DOHH2 (cell line): ENCODE data around the gene SRGAP3.

Experiments
- H3F3A ChIP-seq: fragments of 200-600 bp; sonication (generic), shearing (Covaris generic); 2 replicates; pipeline ENCODE4 v1.6.0; 2016; ENCODE audit warnings: antibody characterized with exemption, mild to moderate bottlenecking; ENCODE audit not compliant: control insufficient read depth, insufficient read depth
- H3K27ac ChIP-seq: fragments of 200-600 bp; sonication (generic); 2 replicates; pipeline ENCODE4 v1.5.1; 2014; ENCODE audit warnings: low read depth, mild to moderate bottlenecking, low read length, moderate library complexity
- H3K27me3 ChIP-seq: fragments of 200-600 bp; sonication (generic); 2 replicates; pipeline ENCODE4 v1.6.1; 2014; ENCODE audit warnings: mild to moderate bottlenecking, low read length, mixed read lengths; ENCODE audit not compliant: control insufficient read depth
- H3K36me3 ChIP-seq: fragments of 200-600 bp; sonication (generic); 2 replicates; pipeline ENCODE4 v1.6.1; 2014; ENCODE audit warnings: mild to moderate bottlenecking, low read length, moderate library complexity, mixed read lengths; ENCODE audit not compliant: control insufficient read depth
- H3K4me1 ChIP-seq: fragments of 200-600 bp; sonication (generic); 2 replicates; pipeline ENCODE4 v1.6.1; 2014; ENCODE audit warnings: mild to moderate bottlenecking, low read length, mixed read lengths; ENCODE audit not compliant: control insufficient read depth
- H3K4me2 ChIP-seq: fragments of 200-600 bp; sonication (generic); 2 replicates; pipeline ENCODE4 v1.6.0; 2014; ENCODE audit warnings: mild to moderate bottlenecking, low read length, moderate library complexity
- H3K4me3 ChIP-seq: fragments of 200-600 bp; sonication (generic); 2 replicates; pipeline ENCODE4 v1.5.1; 2014; ENCODE audit warnings: mild to moderate bottlenecking, low read length, mixed read lengths
- H3K79me2 ChIP-seq: fragments of 200-600 bp; sonication (generic); 2 replicates; pipeline ENCODE4 v1.6.1; 2014; ENCODE audit warnings: mild to moderate bottlenecking, low read length, mixed read lengths; ENCODE audit not compliant: control insufficient read depth
- H3K9me2 ChIP-seq: fragments of 200-600 bp; sonication (generic); replicated peaks from 2 replicates; pipeline ENCODE4 v1.6.1; 2014; ENCODE audit warnings: mild to moderate bottlenecking, low read length, mixed read lengths; ENCODE audit not compliant: control insufficient read depth
- H3K9me3 ChIP-seq: fragments of 200-600 bp; sonication (generic); 2 replicates; pipeline ENCODE4 v1.6.1; 2014; ENCODE audit warnings: antibody characterized with exemption, low read length, mixed read lengths; ENCODE audit not compliant: control insufficient read depth, insufficient read depth
- H4K20me1 ChIP-seq: fragments of 200-600 bp; sonication (generic); 2 replicates; pipeline ENCODE4 v1.6.0; 2014; ENCODE audit warnings: low read depth, mild to moderate bottlenecking, antibody characterized with exemption, low read length, moderate library complexity; ENCODE audit not compliant: control insufficient read depth, insufficient read depth
- CTCF ChIP-seq: fragments of 200-600 bp; sonication (generic); IDR thresholded peaks from one replicate; pipeline ENCODE4 v1.5.1; 2014; ENCODE audit warnings: antibody characterized with exemption, mild to moderate bottlenecking, low read depth, low read length; ENCODE audit not compliant: poor library complexity, severe bottlenecking
- EZH2phosphoT487 ChIP-seq: fragments of 200-600 bp; sonication (generic); IDR thresholded peaks from 2 replicates; pipeline ENCODE4 v1.6.1; 2017; ENCODE audit warnings: borderline replicate concordance, mild to moderate bottlenecking, antibody characterized with exemption, low read length, moderate library complexity, mixed read lengths

Gene SRGAP3

DNA sequence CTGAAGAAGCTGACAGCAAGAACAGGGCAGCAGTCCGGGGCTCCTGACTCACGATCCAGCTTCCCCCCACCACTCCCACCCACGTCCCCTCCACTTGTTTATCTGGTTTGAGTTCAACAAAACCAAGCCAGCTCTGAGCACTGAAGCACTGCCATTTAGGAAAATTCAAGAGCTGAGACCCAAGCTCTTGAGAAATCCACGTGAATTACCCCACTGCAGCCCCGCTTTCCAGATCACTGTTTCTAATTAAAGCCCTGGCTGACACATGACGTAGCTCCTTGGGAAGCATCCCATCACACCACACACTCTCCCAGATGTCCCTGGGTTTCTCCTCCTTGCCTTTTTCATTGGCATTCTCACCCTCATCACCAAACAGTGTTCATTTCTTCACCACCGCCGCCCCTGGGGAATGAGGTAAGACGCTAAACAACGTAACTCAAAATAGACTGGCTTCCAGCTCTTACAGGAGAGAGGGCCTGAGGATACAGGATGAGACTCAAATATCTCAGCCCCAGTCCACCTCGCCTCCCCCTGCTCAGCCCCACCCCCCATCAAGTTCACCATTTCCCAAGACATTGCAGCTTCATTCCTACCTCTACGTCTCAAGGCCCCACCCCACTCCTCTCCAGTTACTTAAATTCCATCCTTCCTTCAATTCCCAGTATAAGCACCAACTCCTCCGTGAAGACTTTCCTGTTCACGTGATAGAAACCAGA is 95.4 kb downstream of the SRGAP3 start:
- no peak overlapping the region for H3K4me2 ChIP-seq
- no peaks in the 10 kb centered on the region for H3K36me3 ChIP-seq
- H4K20me1 ChIP-seq = no peaks in the 10 kb centered on the region
- H3K79me2 ChIP-seq = no peaks in the 10 kb centered on the region
- H3K4me3 ChIP-seq = no peak overlapping the region
- H3F3A ChIP-seq = no peaks in the 10 kb centered on the region
- H3K27ac ChIP-seq = no peak overlapping the region
- no peak for TF ChIP-seq EZH2phosphoT487
- no peak for TF ChIP-seq CTCF
- no peaks in the 10 kb centered on the region for H3K27me3 ChIP-seq
- no peaks in the 10 kb centered on the region for H3K9me2 ChIP-seq
- H3K4me1 ChIP-seq = no peaks in the 10 kb centered on the region
- peaks cover 8% of the 10 kb centered on the region for H3K9me3 ChIP-seq

DNA sequence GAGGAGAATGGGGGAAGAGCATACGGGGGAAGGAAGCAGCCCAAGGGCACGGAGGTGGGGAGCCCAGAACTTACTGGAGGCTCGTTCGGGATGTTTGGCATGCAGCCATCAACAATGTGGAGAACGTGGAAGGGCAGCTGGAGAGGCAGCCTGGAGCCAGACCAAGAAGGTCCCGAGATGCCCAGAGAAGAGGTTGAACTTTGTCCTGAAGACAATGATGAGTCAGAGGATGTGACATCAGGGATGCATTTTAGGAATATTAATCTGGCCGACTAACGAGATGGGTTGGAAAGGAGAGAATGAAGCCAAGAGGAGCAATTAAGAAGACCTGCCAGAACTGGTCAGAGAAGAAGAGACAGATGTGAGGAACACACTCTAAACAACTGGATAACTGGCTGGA is 98.2 kb downstream of the SRGAP3 start:
- no peaks in the 10 kb centered on the region for H3F3A ChIP-seq
- no peaks in the 10 kb centered on the region for H3K79me2 ChIP-seq
- peaks cover 2% of the 10 kb centered on the region; the same call in 1 of the 2 replicates for H3K27me3 ChIP-seq
- no peaks in the 10 kb centered on the region for H4K20me1 ChIP-seq
- H3K4me2 ChIP-seq = no peak overlapping the region
- no peak overlapping the region for H3K4me3 ChIP-seq
- H3K4me1 ChIP-seq = no peaks in the 10 kb centered on the region
- no peaks in the 10 kb centered on the region for H3K9me2 ChIP-seq
- H3K36me3 ChIP-seq = no peaks in the 10 kb centered on the region
- H3K27ac ChIP-seq = no peak overlapping the region
- no peak for TF ChIP-seq CTCF
- no peak for TF ChIP-seq EZH2phosphoT487
- peaks cover 8% of the 10 kb centered on the region for H3K9me3 ChIP-seq

GRCh38 chr3:9149566-9149965 is 99.9 kb downstream of the SRGAP3 start:
- Histone ChIP-seq H3K4me2 (no peak overlapping the region), H3K4me1 (no peaks in the 10 kb centered on the region), H3K9me3 (peaks cover 8% of the 10 kb centered on the region), H3K36me3 (no peaks in the 10 kb centered on the region), H3K79me2 (no peaks in the 10 kb centered on the region), H3K4me3 (no peak overlapping the region), H3K9me2 (no peaks in the 10 kb centered on the region), H3K27ac (no peak overlapping the region), H3F3A (no peaks in the 10 kb centered on the region), H3K27me3 (peaks cover 2% of the 10 kb centered on the region; the same call in 1 of the 2 replicates), H4K20me1 (no peaks in the 10 kb centered on the region)
- TF ChIP-seq EZH2phosphoT487 (no peak), CTCF (no peak)

GRCh38 chr3:9147896-9148266 is 101.6 kb downstream of the SRGAP3 start:
- H3K36me3 ChIP-seq = no peaks in the 10 kb centered on the region
- H4K20me1 ChIP-seq = no peaks in the 10 kb centered on the region
- peaks cover 2% of the 10 kb centered on the region; the same call in 1 of the 2 replicates for H3K27me3 ChIP-seq
- no peak overlapping the region for H3K4me3 ChIP-seq
- no peak overlapping the region for H3K27ac ChIP-seq
- no peaks in the 10 kb centered on the region for H3K4me1 ChIP-seq
- H3K9me3 ChIP-seq = peaks cover 8% of the 10 kb centered on the region
- no peaks in the 10 kb centered on the region for H3K79me2 ChIP-seq
- no peak overlapping the region for H3K4me2 ChIP-seq
- H3F3A ChIP-seq = no peaks in the 10 kb centered on the region
- H3K9me2 ChIP-seq = no peaks in the 10 kb centered on the region
- TF ChIP-seq CTCF (no peak), EZH2phosphoT487 (no peak)
